HG03139 (cell line): ENCODE results near the gene ASPG.

Experiments
- ATAC-seq: cut with Tn5 transposase; IDR thresholded peaks from one replicate; pipeline ENCODE4 v1.9.1; 2021; ENCODE audit not compliant: unreplicated experiment

ASPG gene

DNA sequence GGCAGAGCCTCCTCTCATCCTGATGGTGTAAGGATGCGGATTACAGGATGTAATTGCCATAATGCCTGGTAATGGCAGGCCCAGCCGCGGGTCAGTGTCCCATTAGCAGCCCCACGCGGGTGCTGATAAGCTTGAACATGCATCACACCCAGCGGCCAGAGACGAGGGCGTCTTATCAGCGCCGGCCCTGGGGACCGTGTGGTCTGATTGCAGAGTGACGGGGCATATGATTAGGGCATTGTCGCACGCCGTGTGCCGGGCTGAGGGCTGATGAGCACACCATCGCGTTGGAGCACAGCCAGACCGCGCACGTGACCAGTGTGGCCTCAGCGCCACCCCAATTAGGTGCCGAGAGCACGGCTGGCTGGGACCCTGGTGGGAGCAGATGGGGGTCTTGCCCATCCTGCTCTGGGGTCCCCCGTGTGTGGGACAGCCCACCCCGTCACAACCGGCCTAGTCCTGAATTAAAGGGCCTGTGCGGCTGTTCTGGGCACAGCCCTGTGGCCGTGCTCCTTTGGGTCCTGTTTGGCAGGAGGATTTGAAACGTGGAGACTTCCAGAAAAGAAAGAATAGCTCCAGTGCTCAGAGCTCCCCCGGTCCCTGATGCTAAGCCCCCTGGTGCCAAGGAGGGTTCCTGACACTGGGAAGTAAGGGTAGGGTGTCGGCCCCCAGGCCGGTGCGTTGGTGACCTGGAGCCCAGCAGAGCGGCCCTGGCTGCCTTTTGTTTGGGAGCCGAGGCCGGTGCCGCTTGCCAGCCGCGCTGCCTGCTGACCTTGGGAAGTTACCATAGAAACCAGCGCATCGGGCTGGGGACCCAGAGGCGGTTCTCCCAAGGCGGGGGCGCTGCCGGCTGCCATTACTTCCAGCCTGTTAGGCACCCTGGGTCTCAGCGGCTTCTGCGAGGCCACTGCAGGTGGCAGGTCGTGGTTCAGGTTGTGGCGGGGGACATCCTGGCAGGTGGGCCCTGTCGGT, 73.6 kb downstream of the ASPG start:
- no peak for ATAC-seq

DNA sequence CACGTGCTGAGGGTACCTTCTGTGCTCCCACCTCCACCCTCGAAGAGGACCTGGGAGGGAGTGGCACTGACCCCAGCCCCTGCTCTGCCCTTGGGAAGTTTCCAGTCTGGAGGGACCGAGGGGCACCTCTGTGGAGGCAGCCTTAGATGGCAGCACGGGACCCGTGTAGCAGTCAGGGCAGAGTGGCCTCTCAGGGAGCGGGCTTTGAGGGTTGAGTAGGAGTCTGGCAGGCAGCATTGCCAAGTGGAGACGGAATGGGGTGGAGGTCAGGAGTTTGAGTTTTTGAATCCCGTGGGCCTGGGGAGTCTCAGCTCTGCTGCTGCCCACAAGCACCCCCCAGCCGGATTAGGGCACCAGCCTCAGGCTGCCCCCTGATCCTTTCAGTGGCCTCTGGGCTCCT, 74.5 kb downstream of the ASPG start:
- ATAC-seq: no peak

DNA sequence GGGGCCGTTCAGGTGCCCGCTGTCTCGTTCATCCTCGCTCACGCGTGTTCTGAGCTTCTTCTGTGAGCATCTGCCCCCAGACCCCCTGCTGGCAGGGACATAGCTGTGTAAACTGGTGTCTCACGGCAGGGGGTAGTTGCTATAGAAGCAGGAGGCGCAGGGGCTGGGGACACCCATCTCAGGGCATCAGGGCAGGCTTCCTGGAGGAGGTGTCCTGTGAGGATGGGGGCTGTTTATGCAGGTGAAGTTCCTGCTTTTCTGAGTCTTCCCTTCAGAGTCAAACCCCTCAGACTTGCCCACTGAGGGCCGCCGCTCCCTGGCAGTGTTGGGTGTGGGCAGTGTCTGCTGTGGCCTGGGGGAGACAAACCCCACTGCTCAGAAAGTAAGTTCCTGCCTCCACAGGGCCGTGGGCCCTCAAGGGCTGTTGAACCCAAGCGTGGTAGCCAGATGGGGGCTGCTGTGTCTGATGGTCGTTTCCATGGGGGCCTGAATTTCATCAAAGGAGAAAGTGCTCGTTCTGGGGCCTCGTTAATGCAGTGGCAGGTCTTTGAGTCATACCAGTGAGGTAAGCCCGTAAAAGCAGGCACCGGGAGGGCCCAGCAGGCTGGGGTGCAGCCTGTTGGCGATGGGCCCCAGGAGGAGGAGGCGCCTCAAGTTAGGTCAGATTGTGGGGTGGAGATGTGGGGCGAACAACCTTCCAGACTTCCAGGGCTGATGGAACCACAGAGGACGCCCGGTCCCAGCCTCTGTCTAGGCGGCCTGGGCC, 76.3 kb downstream of the ASPG start:
- ATAC-seq: no peak

DNA sequence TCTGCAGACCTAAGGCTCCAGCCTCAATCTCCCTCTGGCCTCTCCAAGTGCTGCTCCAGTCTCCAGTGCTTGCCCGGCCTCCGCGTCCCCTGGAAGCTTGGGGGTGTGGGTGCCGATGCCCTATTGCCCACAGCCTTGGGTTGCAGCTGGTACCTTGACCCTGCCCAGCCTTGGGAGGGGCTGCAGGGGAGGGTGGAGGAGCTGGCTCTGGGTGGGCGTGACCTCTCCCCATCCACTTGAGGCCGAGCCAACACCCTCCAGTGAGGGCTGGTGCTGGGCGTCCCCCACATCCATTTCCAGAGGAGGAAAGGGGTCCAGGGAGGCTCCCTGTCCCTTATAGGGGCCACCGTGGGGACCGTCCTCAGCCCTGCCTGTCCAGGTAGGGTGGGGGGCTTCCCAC, 77.0 kb downstream of the ASPG start:
- ATAC-seq: no peak

DNA sequence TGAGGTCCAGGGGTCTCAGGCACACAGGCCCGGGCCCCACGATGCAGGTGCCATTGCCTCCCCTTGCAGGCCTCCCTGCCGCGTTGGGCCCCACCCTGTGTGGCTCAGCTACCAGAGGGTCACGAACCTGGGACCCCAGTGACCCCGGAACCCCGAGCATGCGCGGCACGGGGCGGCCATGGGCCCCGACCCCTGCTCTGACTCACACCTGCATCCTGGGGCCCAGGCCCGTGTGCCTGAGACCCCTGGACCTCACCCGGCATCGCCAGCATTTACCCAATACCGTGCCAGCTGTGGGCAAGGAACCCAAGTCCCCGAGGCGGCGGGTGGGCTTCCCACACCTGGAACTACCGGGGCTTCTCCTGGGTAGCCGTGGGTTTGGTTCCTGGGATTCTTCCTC, 78.0 kb downstream of the ASPG start:
- no peak for ATAC-seq

DNA sequence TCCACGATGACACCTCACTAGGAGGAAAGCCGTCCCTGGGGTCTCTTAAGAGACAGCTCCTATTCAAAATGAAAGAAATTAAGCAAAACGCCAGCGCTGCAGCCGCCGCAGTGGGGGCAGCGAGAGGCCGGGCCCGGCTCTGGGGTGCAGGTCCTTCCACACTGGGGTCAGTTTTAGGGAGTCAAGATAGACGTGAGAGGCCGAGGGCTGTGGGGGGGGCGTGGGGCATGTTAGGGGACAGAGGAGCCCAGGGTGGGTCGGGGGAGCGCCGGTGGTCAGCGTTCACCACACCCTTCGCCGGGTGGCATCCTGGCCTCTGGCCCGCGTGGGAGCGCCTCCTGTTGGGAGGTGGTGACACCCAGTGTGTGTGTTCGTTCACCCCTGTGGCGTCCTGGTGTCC, 78.5 kb downstream of the ASPG start:
- ATAC-seq: no peak

DNA sequence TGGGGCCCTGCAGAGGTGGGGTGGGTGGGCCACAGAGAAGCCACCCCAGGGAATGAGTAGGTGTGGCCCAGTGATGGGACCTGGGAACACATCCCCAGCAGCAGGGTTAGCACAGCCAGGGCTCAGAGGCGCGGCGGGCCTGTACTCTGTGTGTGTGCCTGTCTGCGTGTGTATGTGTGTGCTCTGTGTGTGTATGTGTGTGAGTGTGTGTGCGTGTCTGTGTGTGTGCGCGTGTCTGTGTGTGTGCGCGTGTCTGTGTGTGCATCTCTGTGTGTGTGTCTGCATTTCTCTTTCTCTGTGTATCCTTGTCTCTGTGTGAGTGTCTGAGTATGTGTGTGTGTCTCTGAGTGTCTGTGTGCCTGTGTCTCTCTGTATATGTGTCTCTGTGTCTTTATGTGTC, 79.0 kb downstream of the ASPG start:
- ATAC-seq: no peak
